ENCODE data around the gene IL12RB1. TPM values are rescaled to one million over a fixed set of nuclear protein-coding genes. Genes with fewer than 3 reads are reported as not detected.

Gene IL12RB1
- total and polyA plus RNA-seq, 2 experiments from 2014 or later, result not detected

DNA sequence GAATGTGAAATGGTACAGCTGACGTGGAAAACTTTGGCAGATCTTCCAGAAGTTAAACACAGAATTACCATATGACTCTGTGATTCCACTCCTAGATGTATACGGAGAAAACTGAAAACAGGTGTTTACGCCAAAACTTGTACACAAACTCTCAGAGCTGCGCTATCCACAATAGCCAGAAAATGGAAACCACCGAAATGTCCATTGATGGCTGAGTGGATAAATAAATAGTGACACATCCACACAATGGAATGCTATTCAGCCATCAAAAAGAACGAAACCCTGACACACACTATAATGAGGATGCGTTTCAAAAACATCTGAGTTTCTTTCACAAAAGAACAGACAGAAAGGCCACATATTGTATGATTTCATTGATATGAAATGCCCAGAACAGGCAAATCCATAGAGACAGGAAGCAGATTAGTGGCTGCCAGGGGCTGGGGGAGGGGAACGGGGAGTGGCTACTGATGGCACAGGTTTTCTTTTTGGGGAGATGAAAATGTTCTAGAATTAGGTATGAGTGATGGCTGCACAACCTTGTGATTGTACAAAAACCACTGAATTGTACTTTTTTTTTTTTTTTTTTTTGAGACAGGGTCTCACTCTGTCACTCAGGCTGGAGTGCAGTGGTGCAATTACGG, 33.0 kb downstream of the IL12RB1 start:
- Histone ChIP-seq H4K20me1 (ENCODE audit: insufficient read depth, poor library complexity, severe bottlenecking) (no peaks in the 10 kb centered on the region), H3K79me2 (no peaks in the 10 kb centered on the region), H3K4me1 (ENCODE audit: insufficient read depth) (no peaks in the 10 kb centered on the region), H3K36me3 (replicated peaks; ENCODE audit: insufficient read depth, low read depth) (no peaks in the 10 kb centered on the region), H3K4me2 (no peak overlapping the region), H3K9me2 (replicated peaks; ENCODE audit: insufficient read depth) (no peaks in the 10 kb centered on the region), H3K9me3 (ENCODE audit: low read depth) (no peaks in the 10 kb centered on the region), H2AFZ (no peak overlapping the region), H3K27ac (no peak overlapping the region), H3K27me3 (no peaks in the 10 kb centered on the region), H3K4me3 (no peak overlapping the region)
- DNase-seq (ENCODE audit: low spot score), result no peak
- TF ChIP-seq, protein P1, sequence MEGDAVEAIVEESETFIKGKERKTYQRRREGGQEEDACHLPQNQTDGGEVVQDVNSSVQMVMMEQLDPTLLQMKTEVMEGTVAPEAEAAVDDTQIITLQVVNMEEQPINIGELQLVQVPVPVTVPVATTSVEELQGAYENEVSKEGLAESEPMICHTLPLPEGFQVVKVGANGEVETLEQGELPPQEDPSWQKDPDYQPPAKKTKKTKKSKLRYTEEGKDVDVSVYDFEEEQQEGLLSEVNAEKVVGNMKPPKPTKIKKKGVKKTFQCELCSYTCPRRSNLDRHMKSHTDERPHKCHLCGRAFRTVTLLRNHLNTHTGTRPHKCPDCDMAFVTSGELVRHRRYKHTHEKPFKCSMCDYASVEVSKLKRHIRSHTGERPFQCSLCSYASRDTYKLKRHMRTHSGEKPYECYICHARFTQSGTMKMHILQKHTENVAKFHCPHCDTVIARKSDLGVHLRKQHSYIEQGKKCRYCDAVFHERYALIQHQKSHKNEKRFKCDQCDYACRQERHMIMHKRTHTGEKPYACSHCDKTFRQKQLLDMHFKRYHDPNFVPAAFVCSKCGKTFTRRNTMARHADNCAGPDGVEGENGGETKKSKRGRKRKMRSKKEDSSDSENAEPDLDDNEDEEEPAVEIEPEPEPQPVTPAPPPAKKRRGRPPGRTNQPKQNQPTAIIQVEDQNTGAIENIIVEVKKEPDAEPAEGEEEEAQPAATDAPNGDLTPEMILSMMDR (IDR thresholded peaks at IDR 0.05; ENCODE audit: poor library complexity), result no peak
- TF ChIP-seq EZH2phosphoT487 (IDR thresholded peaks at IDR 0.05; ENCODE audit: low read depth, severe bottlenecking, unreplicated experiment), result no peak
- TF ChIP-seq EZH2 (IDR thresholded peaks at IDR 0.05; ENCODE audit: borderline replicate concordance), result no peak
- 75% methylated on average over 9 of the region's 9 CpGs for WGBS (ENCODE audit: low lambda C conversion rate, missing lambda C conversion rate)

DNA sequence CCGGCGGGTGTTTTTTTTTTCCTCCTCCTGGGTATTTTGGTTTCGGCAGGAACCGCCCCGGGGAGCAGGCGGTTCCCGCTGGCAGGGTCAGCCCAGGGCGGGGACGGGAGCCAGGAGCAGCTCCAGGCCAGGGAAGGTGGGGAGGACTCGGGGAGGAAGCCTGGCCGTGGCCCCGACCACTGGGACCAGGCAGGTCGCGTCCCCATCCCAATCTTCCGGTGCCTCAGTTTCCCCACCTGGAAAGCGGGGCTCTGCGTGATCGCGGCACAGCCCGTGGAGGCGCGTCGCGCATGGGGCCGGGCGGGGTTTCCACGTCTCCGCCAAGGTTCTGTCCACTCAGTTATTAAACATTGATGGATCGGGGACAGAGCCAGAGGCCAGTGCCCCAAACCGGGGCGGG, 34.8 kb downstream of the IL12RB1 start:
- DNase-seq (ENCODE audit: low spot score), result no peak

DNA sequence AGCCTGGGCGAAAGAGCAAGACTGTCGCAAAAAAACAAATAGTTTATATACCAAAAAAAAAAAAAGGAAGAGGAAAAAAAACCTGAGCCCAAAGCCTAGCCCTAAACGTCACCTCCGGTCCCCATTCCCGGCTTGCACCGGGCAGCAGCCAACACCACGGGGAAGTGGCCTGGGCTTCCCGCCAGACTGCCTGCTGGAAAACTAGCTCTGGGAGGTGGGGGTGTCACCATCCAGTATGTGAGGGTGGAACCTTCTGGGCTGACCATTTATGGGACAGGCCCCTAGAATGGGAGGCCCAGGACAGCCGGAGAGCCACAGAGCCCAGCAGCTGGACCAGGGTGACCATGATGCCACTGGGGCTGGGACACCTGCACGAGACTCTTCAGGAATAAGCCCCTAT, 37.3 kb downstream of the IL12RB1 start:
- WGBS (ENCODE audit: low lambda C conversion rate, missing lambda C conversion rate), result 91% methylated on average over 10 of the region's 10 CpGs
- Histone ChIP-seq H3K4me1 (ENCODE audit: insufficient read depth) (no peaks in the 10 kb centered on the region), H3K27me3 (no peaks in the 10 kb centered on the region), H3K36me3 (replicated peaks; ENCODE audit: insufficient read depth, low read depth) (no peaks in the 10 kb centered on the region), H3K79me2 (no peaks in the 10 kb centered on the region), H2AFZ (no peak overlapping the region), H3K9me2 (replicated peaks; ENCODE audit: insufficient read depth) (no peaks in the 10 kb centered on the region), H3K9me3 (ENCODE audit: low read depth) (no peaks in the 10 kb centered on the region), H3K27ac (no peak overlapping the region), H4K20me1 (ENCODE audit: insufficient read depth, poor library complexity, severe bottlenecking) (no peaks in the 10 kb centered on the region), H3K4me3 (no peak overlapping the region), H3K4me2 (no peak overlapping the region)
- DNase-seq (ENCODE audit: low spot score), result no peak
- TF ChIP-seq EZH2phosphoT487 (IDR thresholded peaks at IDR 0.05; ENCODE audit: low read depth, severe bottlenecking, unreplicated experiment), result no peak

More for the DNA sequence above, 34.8 kb downstream of the IL12RB1 start:
- no peaks in the 10 kb centered on the region for H3K9me2 ChIP-seq (replicated peaks; ENCODE audit: insufficient read depth)
- no peak overlapping the region for H2AFZ ChIP-seq
- no peaks in the 10 kb centered on the region for H3K79me2 ChIP-seq
- TF ChIP-seq EZH2phosphoT487 (IDR thresholded peaks at IDR 0.05; ENCODE audit: low read depth, severe bottlenecking, unreplicated experiment) (no peak), EZH2 (IDR thresholded peaks at IDR 0.05; ENCODE audit: borderline replicate concordance) (no peak)
- TF ChIP-seq, protein P1 (IDR thresholded peaks at IDR 0.05; ENCODE audit: poor library complexity), result no peak
- H3K4me3 ChIP-seq, result no peak overlapping the region
- no peaks in the 10 kb centered on the region for H3K9me3 ChIP-seq (ENCODE audit: low read depth)
- no peaks in the 10 kb centered on the region for H3K27me3 ChIP-seq
- H3K4me2 ChIP-seq, result no peak overlapping the region
- 86% methylated on average over 29 of the region's 31 CpGs for WGBS (ENCODE audit: low lambda C conversion rate, missing lambda C conversion rate)
- no peak overlapping the region for H3K27ac ChIP-seq
- no peaks in the 10 kb centered on the region for H3K4me1 ChIP-seq (ENCODE audit: insufficient read depth)
- H3K36me3 ChIP-seq (replicated peaks; ENCODE audit: insufficient read depth, low read depth), result no peaks in the 10 kb centered on the region
- no peaks in the 10 kb centered on the region for H4K20me1 ChIP-seq (ENCODE audit: insufficient read depth, poor library complexity, severe bottlenecking)

DNA sequence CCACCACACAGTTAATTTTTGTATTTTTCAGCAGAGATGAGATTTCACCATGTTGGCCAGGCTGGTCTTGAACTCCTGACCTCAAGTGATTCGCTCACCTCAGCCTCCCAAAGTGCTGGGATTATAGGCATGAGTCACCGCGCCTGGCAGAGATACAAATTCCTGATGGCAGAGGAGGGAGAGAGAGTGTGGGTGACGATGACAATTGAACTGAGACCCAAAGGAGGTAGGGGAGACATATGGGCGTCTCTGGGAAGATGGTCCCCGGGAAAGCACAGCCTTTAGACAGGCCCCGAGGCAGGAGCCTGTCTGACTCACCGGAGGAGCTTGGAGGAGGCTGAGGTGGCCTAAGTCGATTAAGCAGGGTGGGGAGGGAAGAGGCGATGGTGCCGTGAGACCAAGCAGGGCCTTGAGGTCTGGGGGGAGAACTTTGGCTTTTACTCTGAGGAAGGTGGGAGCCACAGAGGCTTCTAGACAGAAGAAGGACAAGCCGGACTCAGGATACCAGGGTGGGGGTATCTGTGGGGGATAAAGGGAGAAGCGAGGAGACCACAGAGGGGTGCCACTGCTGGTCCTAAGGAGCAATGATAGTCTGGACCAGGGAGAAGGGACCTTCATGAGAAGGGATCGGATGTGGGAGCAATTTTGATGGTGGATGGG, 40.5 kb downstream of the IL12RB1 start:
- Histone ChIP-seq H3K9me2 (replicated peaks; ENCODE audit: insufficient read depth) (no peaks in the 10 kb centered on the region), H3K79me2 (no peaks in the 10 kb centered on the region), H3K36me3 (replicated peaks; ENCODE audit: insufficient read depth, low read depth) (no peaks in the 10 kb centered on the region), H3K4me3 (no peak overlapping the region), H2AFZ (no peak overlapping the region), H3K9me3 (ENCODE audit: low read depth) (no peaks in the 10 kb centered on the region), H3K4me1 (ENCODE audit: insufficient read depth) (no peaks in the 10 kb centered on the region), H4K20me1 (ENCODE audit: insufficient read depth, poor library complexity, severe bottlenecking) (no peaks in the 10 kb centered on the region), H3K4me2 (no peak overlapping the region), H3K27ac (no peak overlapping the region), H3K27me3 (peaks cover 7% of the 10 kb centered on the region)
- TF ChIP-seq, protein P1 (IDR thresholded peaks at IDR 0.05; ENCODE audit: poor library complexity), result no peak
- TF ChIP-seq EZH2phosphoT487 (IDR thresholded peaks at IDR 0.05; ENCODE audit: low read depth, severe bottlenecking, unreplicated experiment) (no peak), EZH2 (IDR thresholded peaks at IDR 0.05; ENCODE audit: borderline replicate concordance) (no peak)
- 78% methylated on average over 14 of the region's 14 CpGs for WGBS (ENCODE audit: low lambda C conversion rate, missing lambda C conversion rate)
- no peak for DNase-seq (ENCODE audit: low spot score)

All from hepatocyte (in vitro differentiated cells).